Measurements from ENCODE around the gene NDUFA12.

- TF ChIP-seq E2F4 (CRISPR knock-in tag; IDR thresholded peaks at IDR 0.05; ENCODE audit: low read depth) (no peak), ARHGAP35 (IDR thresholded peaks at IDR 0.05; ENCODE audit: partially characterized antibody) (no peak), ZBTB33 (CRISPR knock-in tag; IDR thresholded peaks at IDR 0.05) (no peak), CEBPB (tag; IDR thresholded peaks at IDR 0.05) (no peak), NCOA2 (IDR thresholded peaks at IDR 0.05; ENCODE audit: partially characterized antibody in 2 of 2) (no peak), POLR2AphosphoS5 (IDR thresholded peaks at IDR 0.05; ENCODE audit: control insufficient read depth, insufficient read depth, low read depth, low read length) (no peak)
Measured at GRCh38 chr12:95016120-95016519, 12.6 kb upstream of the NDUFA12 start.
